ENCODE data around the gene YJEFN3.

The YJEFN3 gene

GRCh38 chr19:19579533-19580361 is 51.0 kb downstream of the YJEFN3 start:
- DNase-seq (ENCODE audit: extremely low read depth in 1 of 2, low read depth in 1 of 2) = no peak

- DNase-seq (ENCODE audit: extremely low read depth in 1 of 2, low read depth in 1 of 2) = no peak
These were observed 51.7 kb downstream of the YJEFN3 start for GRCh38 chr19:19580418-19580817.

- no peak for DNase-seq (ENCODE audit: extremely low read depth in 1 of 2, low read depth in 1 of 2)
These were observed 52.7 kb downstream of the YJEFN3 start for GRCh38 chr19:19581391-19581790.

- DNase-seq (ENCODE audit: extremely low read depth in 1 of 2, low read depth in 1 of 2) = no peak
These were observed 53.8 kb downstream of the YJEFN3 start for GRCh38 chr19:19582471-19582870.

GRCh38 chr19:19584356-19584755 is 55.6 kb downstream of the YJEFN3 start:
- no peak for DNase-seq (ENCODE audit: extremely low read depth in 1 of 2, low read depth in 1 of 2)

All from activated CD8-positive, alpha-beta memory T cell treated with anti-CD3 and anti-CD28 coated beads for 1 hour (primary cell).